GM13977 (cell line): ENCODE measurements around the gene TMPRSS2.

ENCODE experiments used
- DNase-seq: peaks from one replicate; pipeline ENCODE4 v3.0.0; 2012; ENCODE audit warnings: low spot score
- CTCF ChIP-seq: IDR thresholded peaks from 2 replicates; pipeline ENCODE4 v1.5.1; 2012; ENCODE audit warnings: mild to moderate bottlenecking, control low read depth; ENCODE audit not compliant: insufficient read depth; ENCODE audit errors: extremely low read depth, missing control alignments
- in situ Hi-C: fragments of 300-500 bp; cut with MboI; formaldehyde crosslinking; loops from one replicate; pipeline ENCODE4 v1.12.0; 2022; ENCODE audit warnings: low sequenced_read_pairs, low pct_unique_long_range_greater_than_20kb, mixed read lengths, inconsistent platforms; ENCODE audit not compliant: unreplicated experiment

The TMPRSS2 gene

DNA sequence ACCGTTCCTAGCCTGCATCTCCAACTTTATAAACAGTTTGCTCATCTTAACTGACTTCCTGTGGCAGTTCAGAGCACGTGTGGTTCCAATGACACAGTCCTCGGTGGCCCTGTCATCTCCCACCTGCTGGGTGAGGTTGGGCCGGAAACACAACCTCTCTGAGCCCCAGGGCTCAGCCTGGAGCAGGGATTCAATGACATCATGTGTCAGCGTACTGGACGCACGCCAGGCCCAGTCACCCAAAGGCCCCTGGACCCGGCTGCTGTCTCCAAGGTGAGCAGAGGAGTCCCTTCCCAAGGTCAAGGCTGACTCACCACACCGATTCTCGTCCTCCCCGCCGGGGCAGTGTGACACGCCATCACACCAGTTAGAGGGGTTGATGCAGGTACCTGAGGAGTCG lies 19.9 kb downstream of the TMPRSS2 start:
- TF ChIP-seq CTCF, result no peak
- in situ Hi-C loops, result no loop called here
- DNase-seq, result no peak

DNA sequence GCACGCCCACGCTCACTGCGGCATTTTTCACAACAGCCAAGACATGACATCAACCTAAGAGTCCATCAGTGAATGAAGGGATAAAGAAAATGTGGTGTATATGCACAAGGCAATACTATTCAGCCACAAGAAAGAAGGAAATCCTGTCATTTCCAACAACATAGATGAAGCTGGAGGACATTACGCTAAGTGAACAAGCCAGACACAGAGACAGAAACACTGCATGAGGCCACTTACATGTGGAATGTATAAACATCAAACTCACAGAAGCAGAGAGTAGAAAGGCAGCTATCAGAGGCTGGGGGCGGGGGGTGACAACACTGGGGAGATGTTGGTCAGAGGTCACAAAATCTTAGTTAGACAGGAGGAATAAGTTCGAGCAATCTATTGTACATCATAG lies 20.9 kb downstream of the TMPRSS2 start:
- TF ChIP-seq CTCF, result no peak
- no peak for DNase-seq
- in situ Hi-C loops, result no loop called here

- no peak for TF ChIP-seq CTCF
- DNase-seq, result no peak
- in situ Hi-C loops, result no loop called here
These were observed 24.0 kb downstream of the TMPRSS2 start for GRCh38 chr21:41483973-41484372.

GRCh38 chr21:41483415-41483814 lies 24.5 kb downstream of the TMPRSS2 start:
- TF ChIP-seq CTCF, result no peak
- no peak for DNase-seq
- in situ Hi-C loops, result no loop called here

DNA sequence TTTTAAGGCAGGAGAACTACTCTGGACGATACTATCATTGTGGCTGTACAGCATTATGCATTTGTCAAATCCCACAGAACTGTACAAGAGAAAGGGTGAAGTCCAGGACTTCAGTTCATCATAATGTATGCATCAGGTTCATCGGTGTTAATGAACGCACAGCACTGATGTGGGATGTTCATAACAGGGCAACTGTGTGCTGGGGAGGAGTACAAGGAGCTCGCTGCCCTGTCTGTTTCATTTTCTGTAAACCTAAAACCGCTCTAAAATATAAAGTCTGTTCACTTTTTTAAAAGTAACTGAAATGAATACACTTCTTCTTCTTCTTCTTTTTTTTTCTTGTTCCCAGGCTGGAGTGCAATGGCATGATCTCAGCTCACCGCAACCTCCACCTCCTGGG lies 25.0 kb downstream of the TMPRSS2 start:
- in situ Hi-C loops, result no loop called here
- no peak for DNase-seq
- TF ChIP-seq CTCF, result no peak

DNA sequence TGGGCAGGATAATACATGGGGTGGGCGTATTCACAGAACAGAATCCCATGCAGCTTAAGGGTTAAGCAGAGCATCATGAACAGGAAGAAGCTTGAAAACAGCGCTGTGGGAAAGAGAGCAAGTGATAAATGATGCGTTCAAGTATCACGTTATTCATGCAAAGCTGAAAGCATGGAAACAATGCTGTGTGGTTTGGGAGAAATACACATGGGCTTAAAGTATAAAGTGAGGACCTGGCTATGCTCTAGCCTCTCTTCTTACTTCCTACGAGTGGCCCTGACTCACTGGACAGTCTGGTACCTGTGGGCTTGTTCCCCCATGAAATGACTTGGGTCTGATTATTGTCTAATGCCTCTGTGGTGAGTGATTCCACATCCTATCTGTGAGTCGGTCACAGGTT lies 25.7 kb downstream of the TMPRSS2 start:
- TF ChIP-seq CTCF, result no peak
- in situ Hi-C loops, result no loop called here
- no peak for DNase-seq

- in situ Hi-C loops, result no loop called here
- no peak for DNase-seq
- TF ChIP-seq CTCF, result no peak
These were observed 26.8 kb downstream of the TMPRSS2 start for GRCh38 chr21:41481191-41481590.
